Fibroblast of skin of right biceps (primary cell): ENCODE results near the gene RBM24.

Source experiments
- DNase-seq: peaks from one replicate; pipeline ENCODE4 v3.0.0-alpha.2; 2013

RBM24 gene

GRCh38 chr6:17281100-17281496 is at the start of gene RBM24:
TSS of gene RBM24 (plus strand) at chr6:17281361. CDS start at chr6:17281582, 221 bp downstream.
- DNase-seq: peak; percentile 84

DNA sequence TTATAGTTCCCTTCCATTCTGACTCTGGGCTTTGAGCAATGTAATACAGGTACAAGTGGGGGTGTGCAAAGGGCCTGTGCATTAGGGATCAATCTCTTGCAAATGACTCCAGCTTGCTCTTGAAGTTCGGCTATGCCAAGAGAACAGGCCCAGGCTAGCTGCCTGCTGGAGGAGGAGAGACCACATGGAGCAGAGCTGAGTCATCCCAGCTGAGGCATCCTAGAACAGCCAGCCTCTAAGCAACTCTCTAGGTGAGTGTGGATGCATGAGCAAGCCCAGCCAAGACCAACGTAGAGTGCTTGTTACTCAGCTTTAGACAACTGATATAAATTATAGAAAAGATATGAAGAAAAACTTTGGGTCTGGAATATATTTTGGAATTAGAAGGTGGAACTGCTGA is 47.6 kb upstream of the RBM24 start:
- peak; percentile 18 for DNase-seq

DNA sequence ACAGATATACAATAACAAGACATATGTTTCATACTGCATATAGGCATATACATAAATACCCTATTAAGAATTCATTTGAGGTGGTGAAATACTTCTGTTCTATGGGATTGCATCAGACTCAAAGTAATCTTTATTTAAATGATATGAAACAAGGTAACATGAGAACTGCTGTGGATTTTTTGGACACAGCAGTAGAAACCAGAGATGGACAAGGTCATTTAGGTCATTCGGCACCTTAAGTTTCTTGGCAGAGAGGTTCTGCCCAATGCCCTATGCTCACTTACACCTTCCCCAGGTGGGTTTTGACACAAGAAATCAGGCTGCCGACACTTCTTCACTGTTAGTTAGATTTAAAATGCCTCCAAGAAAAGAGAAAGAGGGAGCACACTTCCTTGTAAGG is 43.9 kb upstream of the RBM24 start:
- DNase-seq: no peak

DNA sequence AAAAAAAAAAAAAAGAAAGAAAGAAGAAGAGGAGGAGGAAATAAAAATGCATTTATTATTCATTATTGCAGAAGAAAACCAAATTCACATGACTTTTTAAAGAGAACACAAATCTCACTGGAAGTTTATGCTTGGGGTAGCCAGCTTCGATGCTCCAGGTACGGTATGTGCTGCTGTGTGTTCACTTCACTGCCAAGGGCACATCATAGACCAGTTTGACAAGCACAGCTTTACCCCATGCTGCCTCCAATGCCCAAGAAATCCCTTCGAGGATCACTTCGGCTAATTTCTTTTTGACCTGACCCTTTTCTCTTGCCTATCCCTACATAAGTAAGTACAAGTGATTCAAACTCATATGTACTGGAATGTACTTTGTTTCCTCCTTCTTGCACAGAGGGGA is 41.9 kb upstream of the RBM24 start:
- no peak for DNase-seq

GRCh38 chr6:17240803-17241500 is 40.2 kb upstream of the RBM24 start:
- DNase-seq: no peak

- no peak for DNase-seq
These were observed 39.1 kb upstream of the RBM24 start for GRCh38 chr6:17242087-17242486.

GRCh38 chr6:17250237-17250636 is 30.9 kb upstream of the RBM24 start:
- DNase-seq: no peak

DNA sequence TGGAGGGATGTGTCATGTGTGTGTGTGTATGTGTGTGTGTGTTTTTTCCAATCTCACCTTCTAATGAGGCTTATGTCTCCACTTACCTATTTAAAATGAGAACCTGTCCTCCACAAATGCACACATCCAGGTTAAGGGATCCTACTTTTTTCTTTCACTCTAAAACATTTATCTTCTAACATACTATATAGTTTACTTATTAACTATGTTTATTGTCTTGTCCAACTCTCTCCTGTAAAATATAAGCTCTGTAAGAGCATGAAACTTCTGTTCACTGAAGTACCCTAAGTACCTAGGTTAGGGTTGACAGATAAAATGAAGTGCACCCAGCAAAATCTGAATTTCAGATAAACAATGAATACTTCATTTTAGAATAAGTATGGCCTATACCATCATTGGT is 29.2 kb upstream of the RBM24 start:
- no peak for DNase-seq

DNA sequence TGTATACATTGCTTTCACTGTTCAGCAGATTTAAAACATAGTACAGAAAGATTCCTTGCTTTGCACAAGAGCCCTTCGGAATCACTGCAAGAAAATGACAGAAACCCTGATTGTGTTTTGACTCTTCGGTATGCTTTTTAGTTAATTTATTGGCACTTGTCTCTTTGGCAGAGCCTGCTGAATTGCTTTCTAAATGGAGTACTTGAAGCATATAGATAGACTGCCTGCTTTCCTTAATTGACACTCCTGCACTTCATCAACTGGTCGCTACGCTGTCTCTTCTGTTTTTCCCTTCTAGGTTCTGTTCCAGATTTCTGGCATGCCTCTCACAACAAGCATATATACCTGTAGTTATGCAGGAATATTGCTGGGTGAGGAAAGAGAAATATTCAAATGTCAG is 22.4 kb upstream of the RBM24 start:
- DNase-seq: no peak

DNA sequence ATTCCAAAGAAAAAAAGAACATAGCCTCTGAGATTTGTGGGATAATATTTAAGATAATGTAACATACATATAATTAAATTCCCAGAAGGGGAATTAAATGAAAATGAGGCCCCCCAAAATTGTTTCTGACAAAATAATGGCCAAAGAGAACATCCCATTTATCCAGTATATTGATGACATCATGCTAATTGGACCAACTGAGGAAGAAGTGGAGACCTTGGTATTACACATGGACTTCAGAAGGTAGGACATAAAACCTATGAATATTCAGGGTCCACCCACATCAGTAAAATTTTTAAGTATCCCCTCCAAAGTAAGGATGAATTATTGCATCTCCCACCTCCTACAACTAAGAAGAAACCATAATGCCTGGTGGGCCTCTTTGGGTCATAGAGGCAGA is 15.6 kb upstream of the RBM24 start:
- DNase-seq: no peak

DNA sequence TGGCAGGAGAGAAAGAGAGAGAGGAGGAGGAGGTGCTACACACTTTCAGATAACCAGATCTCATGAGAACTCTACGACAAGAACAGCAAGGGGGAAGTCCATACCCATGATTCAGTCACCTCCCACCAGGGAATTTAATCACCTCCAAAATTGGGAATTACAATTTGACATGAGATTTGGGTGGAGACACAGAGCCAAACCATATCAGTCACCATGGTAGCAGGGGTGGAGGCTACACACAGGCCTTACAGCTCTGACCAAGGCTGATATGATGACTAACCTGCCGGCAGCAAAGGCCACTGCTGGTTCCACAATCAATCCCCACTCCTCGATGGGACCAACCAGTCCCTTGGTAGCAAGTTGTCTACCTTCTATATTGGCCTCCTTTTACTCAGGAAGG is 13.6 kb upstream of the RBM24 start:
- DNase-seq: peak; percentile 30

DNA sequence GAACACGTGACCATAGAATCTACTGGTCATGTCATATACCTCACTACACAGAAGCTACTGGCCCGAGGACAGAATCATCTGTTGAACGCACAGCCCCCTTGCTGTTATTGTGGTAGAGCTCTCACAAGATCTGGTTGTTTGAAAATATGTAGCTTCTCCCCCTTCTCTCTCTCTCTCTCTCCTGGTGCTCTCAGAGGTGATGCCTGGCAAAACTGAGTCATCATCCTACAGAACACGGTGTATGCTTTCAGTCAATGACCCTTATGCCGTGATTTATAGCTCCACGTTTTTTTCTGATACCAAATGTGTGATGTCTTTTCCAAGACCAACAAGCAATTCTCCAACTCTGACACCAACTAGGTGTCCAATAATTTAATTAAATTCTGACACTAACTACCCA is 13.0 kb upstream of the RBM24 start:
- DNase-seq: peak; percentile 48

DNA sequence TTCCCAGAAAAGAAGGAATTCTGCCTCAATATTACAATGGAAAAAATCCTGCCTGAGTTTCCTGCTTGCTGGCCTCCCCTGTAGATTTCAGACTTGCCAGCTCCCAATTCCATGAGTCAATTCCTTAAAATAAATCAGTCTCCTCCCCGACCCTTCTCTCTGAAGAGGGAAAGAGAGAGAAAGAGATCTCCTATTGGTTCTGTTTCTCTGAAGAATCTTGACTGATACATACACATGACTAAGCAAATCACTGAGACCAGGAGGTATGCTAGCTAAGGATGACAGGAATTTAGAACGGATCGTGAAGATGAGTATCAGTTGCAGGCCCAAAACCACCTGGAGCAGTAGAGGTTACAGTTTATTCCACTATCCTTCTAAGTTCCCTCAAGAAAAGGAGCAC is 11.3 kb upstream of the RBM24 start:
- peak; percentile 88 for DNase-seq

GRCh38 chr6:17271628-17272027 is 9.5 kb upstream of the RBM24 start:
- DNase-seq: no peak

GRCh38 chr6:17276766-17277165 is 4.4 kb upstream of the RBM24 start:
- DNase-seq: peak; percentile 10

DNA sequence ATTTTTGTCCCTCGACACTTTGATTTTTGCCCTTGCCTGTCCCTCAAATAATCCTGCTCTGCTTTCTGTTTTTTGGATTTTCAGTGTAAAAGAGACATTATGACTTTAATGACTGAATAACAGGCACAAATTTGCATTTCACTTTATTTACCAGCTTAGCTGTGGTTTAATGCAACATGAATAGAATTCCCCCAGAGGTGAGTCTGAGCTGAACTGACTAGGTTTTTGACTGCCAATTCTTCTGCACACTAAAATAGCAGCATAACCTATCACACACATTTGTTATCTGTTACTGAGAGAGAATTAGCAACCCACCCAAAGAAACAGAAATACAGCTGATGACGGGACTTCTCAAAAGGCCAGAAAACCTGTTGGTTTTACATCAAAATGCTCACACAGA is 3.9 kb upstream of the RBM24 start:
- DNase-seq: peak; percentile 12

DNA sequence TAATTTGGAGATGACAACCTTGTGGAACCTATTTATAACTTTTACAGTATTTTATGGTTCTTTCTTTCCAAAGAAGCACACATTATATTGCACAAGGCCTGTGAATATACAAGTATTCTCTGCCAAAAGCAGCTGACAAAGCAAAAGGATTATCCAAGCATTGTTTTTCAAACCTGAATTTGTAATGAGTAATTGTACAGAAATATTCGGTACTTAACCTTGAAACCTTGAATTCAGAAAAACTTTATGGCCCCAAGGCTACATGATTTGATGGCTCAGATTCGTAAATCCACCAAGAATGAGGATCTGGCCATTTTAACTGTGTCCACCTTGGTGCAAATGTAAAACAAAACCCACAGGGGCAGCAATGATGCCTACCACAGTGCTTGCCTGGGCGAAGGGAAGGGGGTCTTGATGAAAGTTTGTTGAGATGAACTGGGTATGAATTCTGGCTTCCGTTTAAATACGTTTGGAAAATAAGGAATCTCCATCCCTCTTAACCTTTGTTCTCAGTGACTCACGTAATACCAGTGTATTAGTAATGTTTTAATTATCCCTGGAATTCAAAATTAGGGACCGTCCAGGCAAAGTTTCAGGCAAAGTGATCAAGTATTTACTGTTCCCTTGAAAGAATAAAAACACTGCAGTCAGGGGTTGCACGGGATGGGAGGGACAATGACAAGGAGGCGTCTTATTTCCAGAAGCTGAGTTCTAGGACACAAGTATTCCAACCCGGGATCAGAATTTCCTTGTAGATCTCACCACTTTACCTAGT is 2.7 kb upstream of the RBM24 start:
- DNase-seq: peak; percentile 85

- no peak for DNase-seq
These were observed 1.0 kb upstream of the RBM24 start for GRCh38 chr6:17280138-17280537.

DNA sequence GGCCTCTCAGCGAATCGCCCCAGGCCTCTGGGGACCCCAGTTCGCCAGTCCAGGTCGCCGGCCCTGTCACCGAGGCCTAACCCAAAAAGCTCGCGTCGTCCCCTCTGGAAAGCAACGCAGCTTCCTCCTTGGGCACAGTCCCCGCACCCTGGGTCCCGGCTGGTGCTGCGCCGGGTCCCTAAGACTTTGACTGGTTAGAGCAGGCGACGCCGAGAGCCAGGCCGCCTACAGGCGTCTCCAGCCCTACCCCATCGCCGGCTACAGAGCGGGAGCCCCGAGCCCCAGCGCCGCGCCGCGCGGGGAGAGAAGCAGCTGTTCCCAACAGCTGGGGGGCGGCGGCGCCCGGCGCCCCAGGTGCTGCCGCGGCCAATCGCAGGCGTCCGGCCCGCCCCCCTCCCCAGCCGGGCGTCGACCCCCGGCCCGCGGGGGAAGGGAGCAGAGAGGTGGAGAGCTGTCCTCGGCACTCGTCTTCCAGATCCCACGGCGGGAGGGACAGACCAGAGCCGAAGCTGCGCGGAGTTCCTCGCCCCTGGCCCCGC is 540 bp upstream of the RBM24 start:
- DNase-seq: peak; percentile 42

DNA sequence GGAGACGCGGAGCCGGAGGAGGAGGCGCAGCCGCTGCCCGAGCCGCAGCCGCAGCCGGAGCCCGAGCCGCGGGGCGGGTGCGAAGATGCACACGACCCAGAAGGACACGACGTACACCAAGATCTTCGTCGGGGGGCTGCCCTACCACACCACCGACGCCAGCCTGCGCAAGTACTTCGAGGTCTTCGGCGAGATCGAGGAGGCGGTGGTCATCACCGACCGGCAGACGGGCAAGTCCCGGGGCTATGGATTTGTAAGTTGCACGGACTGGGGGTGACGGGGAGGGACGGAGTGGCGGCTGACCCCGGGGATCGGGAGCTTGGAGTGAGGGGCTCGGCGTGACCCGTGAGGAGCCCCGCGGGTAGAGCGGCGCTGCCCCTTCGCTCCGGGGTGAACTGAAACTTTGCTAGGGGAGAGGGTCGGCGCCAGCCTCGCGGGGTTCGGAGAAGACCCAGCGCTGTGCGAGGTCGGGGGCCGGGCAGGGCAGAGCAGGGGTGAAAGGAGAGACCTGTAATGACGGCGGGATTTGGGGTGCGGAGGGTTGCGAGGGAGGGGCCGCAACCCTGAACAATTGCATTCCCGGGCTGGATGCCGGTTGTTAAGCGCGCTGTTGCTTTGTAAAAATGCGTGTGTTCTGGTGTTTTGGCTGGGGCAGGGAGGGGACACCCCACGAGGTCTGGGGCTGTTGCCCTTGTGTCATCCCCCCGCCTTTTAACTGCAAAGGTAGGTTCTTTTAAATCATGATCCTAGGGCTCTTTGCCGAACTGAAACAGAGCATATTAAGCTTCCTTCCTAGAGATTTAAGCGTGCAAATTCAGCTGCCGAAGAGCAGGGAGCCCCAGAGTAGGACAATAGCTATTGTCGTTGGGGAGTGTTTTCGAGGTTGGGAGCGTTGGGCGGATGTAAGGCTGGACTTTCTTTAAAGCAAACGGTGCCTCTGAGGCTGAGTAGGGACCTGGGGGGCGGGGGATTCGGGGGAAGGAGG is 628 bp downstream of the RBM24 start:
- peak; percentile 37 for DNase-seq

GRCh38 chr6:17283074-17283473 is 1.9 kb downstream of the RBM24 start:
- DNase-seq: no peak

DNA sequence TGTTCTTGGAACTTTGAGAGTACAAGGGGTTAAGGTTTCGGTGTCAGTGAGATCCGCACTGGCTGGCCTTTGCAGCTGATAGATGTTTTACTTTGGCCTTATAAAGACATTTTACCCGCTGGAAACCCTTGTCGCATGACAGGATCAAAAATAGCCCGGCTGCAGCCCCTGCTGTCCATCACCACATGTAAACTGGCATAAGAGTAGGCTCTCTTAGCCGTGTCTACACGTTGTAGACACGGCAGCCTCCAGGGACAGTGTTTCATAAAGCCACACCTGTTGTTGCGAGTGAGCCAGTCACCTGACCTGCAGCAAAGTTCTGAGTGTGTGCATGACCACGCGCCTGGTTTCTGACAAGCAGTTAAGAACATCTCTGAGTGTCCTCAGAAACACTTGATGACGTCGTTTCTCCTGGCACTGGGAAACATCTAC is 8.5 kb downstream of the RBM24 start:
- DNase-seq: no peak

- DNase-seq: no peak
These were observed 10.6 kb downstream of the RBM24 start for GRCh38 chr6:17291778-17292177.
